HCT116 (cell line): ENCODE data around the gene IL19. TPM values are rescaled to one million over a fixed set of nuclear protein-coding genes. Genes with fewer than 3 reads are reported as not detected.

Experiments used
- ATAC-seq: fragments of 200-7000 bp; cut with Tn5 transposase; 2 replicates; pipeline ENCODE4 v1.9.1; 2020; ENCODE audit warnings: mild to moderate bottlenecking, moderate library complexity
- BruUV-seq: library from RNA; stranded (reverse); fragments of 400-500 nt; replicated peaks from 2 replicates; lab custom pipeline; 2021; lab: Mats Ljungman, UMichigan
- CTCF ChIA-PET: fragments of 300-600 bp; sonication (Branson Sonifier 250); formaldehyde crosslinking; loops from one replicate; lab custom pipeline; 2021; ENCODE audit warnings: antibody characterized with exemption; lab: Charles Lee
- POLR2A ChIA-PET: fragments of 300-600, 350-600 bp; sonication (Branson Sonifier 250); formaldehyde crosslinking; loops from one replicate; lab custom pipeline; 2021; ENCODE audit warnings: antibody characterized with exemption; lab: Charles Lee
- RAD21 ChIA-PET, 2 experiments: fragments of 300-600 bp; sonication (Branson Sonifier 250); formaldehyde crosslinking; loops; one replicate each; lab custom pipeline; 2023; ENCODE audit warnings: low total read pairs in 2 of 2; ENCODE audit not compliant: uncharacterized antibody in 2 of 2, unreplicated experiment in 2 of 2, low non-redundant PET in 1 of 2; lab: Charles Lee
- DNase-seq: peaks from one replicate; pipeline ENCODE4 v3.0.0-alpha.2; 2010; ENCODE audit warnings: low read depth, low spot score
- H2AFZ ChIP-seq: fragments of 200-600 bp; shearing (Covaris generic), sonication (generic); 2 replicates; pipeline ENCODE4 v1.6.1; 2017; ENCODE audit warnings: low read depth, mixed run types, mixed read lengths, antibody characterized with exemption, low read length; ENCODE audit not compliant: poor library complexity, severe bottlenecking
- H3K27ac ChIP-seq: 2 replicates; pipeline ENCODE4 v1.5.1; 2012; ENCODE audit warnings: low read depth, low read length
- H3K27me3 ChIP-seq: fragments of 200-600 bp; sonication (generic); 2 replicates; pipeline ENCODE4 v1.6.1; 2016; ENCODE audit warnings: mixed run types, low read length, mixed read lengths; ENCODE audit not compliant: insufficient read depth
- H3K36me3 ChIP-seq, 2 experiments: fragments of 200-500 bp in 1 of 2; fragments of 200-600 bp in 1 of 2; sonication (Bioruptor generic) in 1 of 2; sonication (generic) in 1 of 2; 2 replicates each; pipeline versions ENCODE4 v1.5.1 to v1.6.1; 2014 to 2016; ENCODE audit warnings: low read length in 2 of 2, inconsistent platforms in 1 of 2, mixed read lengths in 1 of 2, mixed run types in 1 of 2; ENCODE audit not compliant: insufficient read depth in 2 of 2, control insufficient read depth in 1 of 2
- H3K4me1 ChIP-seq, 2 experiments: fragments of 200-600 bp in 1 of 2; sonication (generic) in 1 of 2; 2 replicates each; pipeline versions ENCODE4 v1.5.1 to v1.6.1; 2012 to 2017; ENCODE audit warnings: low read length in 2 of 2, inconsistent platforms in 1 of 2, mild to moderate bottlenecking in 1 of 2, mixed read lengths in 1 of 2, mixed run types in 1 of 2, moderate library complexity in 1 of 2; ENCODE audit not compliant: insufficient read depth in 2 of 2, control insufficient read depth in 1 of 2
- H3K4me2 ChIP-seq: fragments of 200-600 bp; sonication (generic); 2 replicates; pipeline ENCODE4 v1.6.1; 2017; ENCODE audit warnings: mixed run types, low read length, mixed read lengths
- H3K4me3 ChIP-seq, 2 experiments: fragments of 200-600 bp in 1 of 2; sonication (generic) in 1 of 2; replicated peaks in 1 of 2; 2 replicates each; pipeline ENCODE4 v1.5.1; 2011 to 2016; ENCODE audit warnings: low read length in 2 of 2, control low read depth in 1 of 2, low read depth in 1 of 2, mild to moderate bottlenecking in 1 of 2, mixed read lengths in 1 of 2, mixed run types in 1 of 2
- H3K79me2 ChIP-seq: fragments of 200-600 bp; sonication (generic); 2 replicates; pipeline ENCODE4 v1.6.1; 2017; ENCODE audit warnings: mild to moderate bottlenecking, mixed run types, low read length, moderate library complexity, mixed read lengths; ENCODE audit not compliant: insufficient read depth
- H3K9ac ChIP-seq: fragments of 200-600 bp; sonication (generic); 2 replicates; pipeline ENCODE4 v1.6.1; 2016; ENCODE audit warnings: low read length, mixed read lengths
- H3K9me2 ChIP-seq: fragments of 200-600 bp; sonication (generic), shearing (Covaris generic); 2 replicates; pipeline ENCODE4 v1.6.1; 2017; ENCODE audit warnings: mixed run types, mild to moderate bottlenecking, moderate library complexity; ENCODE audit not compliant: insufficient read depth
- H3K9me3 ChIP-seq, 2 experiments: fragments of 200-500 bp in 1 of 2; fragments of 200-600 bp in 1 of 2; sonication (Bioruptor generic) in 1 of 2; sonication (generic) in 1 of 2; 2 replicates each; pipeline ENCODE4 v1.6.1; 2014 to 2017; ENCODE audit warnings: low read length in 2 of 2, mixed read lengths in 2 of 2, inconsistent platforms in 1 of 2, low read depth in 1 of 2, mild to moderate bottlenecking in 1 of 2, mixed run types in 1 of 2, moderate library complexity in 1 of 2; ENCODE audit not compliant: control insufficient read depth in 1 of 2, insufficient read depth in 1 of 2
- H4K20me1 ChIP-seq: fragments of 200-600 bp; sonication (generic), shearing (Covaris generic); 2 replicates; pipeline ENCODE4 v1.6.1; 2017; ENCODE audit warnings: mixed run types, mild to moderate bottlenecking, moderate library complexity; ENCODE audit not compliant: insufficient read depth
- CBX3 ChIP-seq: IDR thresholded peaks from 2 replicates; pipeline ENCODE4 v1.6.1; 2012; ENCODE audit warnings: low read depth
- EZH2 ChIP-seq: fragments of 200-600 bp; sonication (generic); IDR thresholded peaks from 2 replicates; pipeline ENCODE4 v1.6.1; 2017; ENCODE audit warnings: antibody characterized with exemption, mixed run types
- EZH2phosphoT487 ChIP-seq: fragments of 200-600 bp; IDR thresholded peaks from 2 replicates; pipeline ENCODE4 v1.6.1; 2018; ENCODE audit warnings: antibody characterized with exemption, borderline replicate concordance
- POLR2AphosphoS5 ChIP-seq: IDR thresholded peaks from 2 replicates; pipeline ENCODE4 v1.6.1; 2011; ENCODE audit warnings: mild to moderate bottlenecking, low read depth, low read length, moderate library complexity
- SP1 ChIP-seq: IDR thresholded peaks from 2 replicates; pipeline ENCODE4 v1.6.1; 2012; ENCODE audit warnings: low read depth
- TCF7L2 ChIP-seq: IDR thresholded peaks from 2 replicates; pipeline ENCODE4 v1.7.0; 2011; ENCODE audit warnings: borderline replicate concordance, inconsistent platforms; ENCODE audit not compliant: insufficient read depth, insufficient read length; ENCODE audit errors: extremely low read depth
- ZNF274 ChIP-seq: fragments of 200-500 bp; sonication (Bioruptor generic); IDR thresholded peaks from 2 replicates; pipeline ENCODE4 v1.6.1; 2014; ENCODE audit warnings: mild to moderate bottlenecking, low read depth, low read length, inconsistent platforms
- intact Hi-C: fragments of 100-400 bp; cut with micrococcal nuclease; formaldehyde crosslinking; loops from 2 replicates; pipeline ENCODE4 v1.10.0; 2022
- total RNA-seq: library from RNA; stranded (reverse); gene quantifications from one replicate; pipeline ENCODE4 v1.2.1, GENCODE V29; 2021; ENCODE audit not compliant: unreplicated experiment
- TF ChIP-seq, protein P1 (sequence below): IDR thresholded peaks from 2 replicates; pipeline ENCODE4 v1.6.1; 2011; ENCODE audit warnings: mild to moderate bottlenecking, low read length, moderate library complexity; ENCODE audit not compliant: insufficient replicate concordance; ENCODE audit errors: extremely low read depth
- TF ChIP-seq, protein P2 (sequence below): IDR thresholded peaks from 2 replicates; pipeline ENCODE4 v1.6.1; 2012; ENCODE audit warnings: low read depth

Gene IL19
- total RNA-seq, 1 experiment from 2014 or later = not detected

DNA sequence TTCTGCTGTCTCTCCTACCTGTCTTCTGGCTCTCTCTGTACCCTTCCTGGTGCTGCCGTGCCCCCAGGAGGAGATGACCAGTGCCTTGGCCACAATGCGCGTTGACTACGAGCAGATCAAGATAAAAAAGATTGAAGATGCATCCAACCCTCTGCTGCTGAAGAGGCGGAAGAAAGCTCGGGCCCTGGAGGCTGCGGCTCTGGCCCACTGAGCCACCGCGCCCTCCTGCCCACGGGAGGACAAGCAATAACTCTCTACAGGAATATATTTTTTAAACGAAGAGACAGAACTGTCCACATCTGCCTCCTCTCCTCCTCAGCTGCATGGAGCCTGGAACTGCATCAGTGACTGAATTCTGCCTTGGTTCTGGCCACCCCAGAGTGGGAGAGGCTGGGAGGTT lies 38.1 kb upstream of the IL19 start:
- DNase-seq (no peak), ATAC-seq (no peak)
- H3K9ac ChIP-seq = no peak overlapping the region
- H3K4me3 ChIP-seq = no peak overlapping the region
- no peaks in the 10 kb centered on the region for H3K9me2 ChIP-seq
- CTCF ChIA-PET = interaction anchor here (3.3 kb wide), 1 partner anchor 180 kb away, joined by 28 read pairs; no protein-coding TSS in a partner anchor
- no TSS peak for BruUV-seq
- no peak overlapping the region for H2AFZ ChIP-seq
- no peak overlapping the region for H3K27ac ChIP-seq
- no peaks in the 10 kb centered on the region for H3K9me3 ChIP-seq
- no peaks in the 10 kb centered on the region for H4K20me1 ChIP-seq
- TF ChIP-seq TCF7L2 (no peak), SP1 (no peak), CBX3 (no peak), POLR2AphosphoS5 (no peak), EZH2 (no peak), EZH2phosphoT487 (no peak), ZNF274 (no peak)
- TF ChIP-seq, protein P1, sequence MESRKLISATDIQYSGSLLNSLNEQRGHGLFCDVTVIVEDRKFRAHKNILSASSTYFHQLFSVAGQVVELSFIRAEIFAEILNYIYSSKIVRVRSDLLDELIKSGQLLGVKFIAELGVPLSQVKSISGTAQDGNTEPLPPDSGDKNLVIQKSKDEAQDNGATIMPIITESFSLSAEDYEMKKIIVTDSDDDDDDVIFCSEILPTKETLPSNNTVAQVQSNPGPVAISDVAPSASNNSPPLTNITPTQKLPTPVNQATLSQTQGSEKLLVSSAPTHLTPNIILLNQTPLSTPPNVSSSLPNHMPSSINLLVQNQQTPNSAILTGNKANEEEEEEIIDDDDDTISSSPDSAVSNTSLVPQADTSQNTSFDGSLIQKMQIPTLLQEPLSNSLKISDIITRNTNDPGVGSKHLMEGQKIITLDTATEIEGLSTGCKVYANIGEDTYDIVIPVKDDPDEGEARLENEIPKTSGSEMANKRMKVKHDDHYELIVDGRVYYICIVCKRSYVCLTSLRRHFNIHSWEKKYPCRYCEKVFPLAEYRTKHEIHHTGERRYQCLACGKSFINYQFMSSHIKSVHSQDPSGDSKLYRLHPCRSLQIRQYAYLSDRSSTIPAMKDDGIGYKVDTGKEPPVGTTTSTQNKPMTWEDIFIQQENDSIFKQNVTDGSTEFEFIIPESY = no peak
- TF ChIP-seq, protein P2, sequence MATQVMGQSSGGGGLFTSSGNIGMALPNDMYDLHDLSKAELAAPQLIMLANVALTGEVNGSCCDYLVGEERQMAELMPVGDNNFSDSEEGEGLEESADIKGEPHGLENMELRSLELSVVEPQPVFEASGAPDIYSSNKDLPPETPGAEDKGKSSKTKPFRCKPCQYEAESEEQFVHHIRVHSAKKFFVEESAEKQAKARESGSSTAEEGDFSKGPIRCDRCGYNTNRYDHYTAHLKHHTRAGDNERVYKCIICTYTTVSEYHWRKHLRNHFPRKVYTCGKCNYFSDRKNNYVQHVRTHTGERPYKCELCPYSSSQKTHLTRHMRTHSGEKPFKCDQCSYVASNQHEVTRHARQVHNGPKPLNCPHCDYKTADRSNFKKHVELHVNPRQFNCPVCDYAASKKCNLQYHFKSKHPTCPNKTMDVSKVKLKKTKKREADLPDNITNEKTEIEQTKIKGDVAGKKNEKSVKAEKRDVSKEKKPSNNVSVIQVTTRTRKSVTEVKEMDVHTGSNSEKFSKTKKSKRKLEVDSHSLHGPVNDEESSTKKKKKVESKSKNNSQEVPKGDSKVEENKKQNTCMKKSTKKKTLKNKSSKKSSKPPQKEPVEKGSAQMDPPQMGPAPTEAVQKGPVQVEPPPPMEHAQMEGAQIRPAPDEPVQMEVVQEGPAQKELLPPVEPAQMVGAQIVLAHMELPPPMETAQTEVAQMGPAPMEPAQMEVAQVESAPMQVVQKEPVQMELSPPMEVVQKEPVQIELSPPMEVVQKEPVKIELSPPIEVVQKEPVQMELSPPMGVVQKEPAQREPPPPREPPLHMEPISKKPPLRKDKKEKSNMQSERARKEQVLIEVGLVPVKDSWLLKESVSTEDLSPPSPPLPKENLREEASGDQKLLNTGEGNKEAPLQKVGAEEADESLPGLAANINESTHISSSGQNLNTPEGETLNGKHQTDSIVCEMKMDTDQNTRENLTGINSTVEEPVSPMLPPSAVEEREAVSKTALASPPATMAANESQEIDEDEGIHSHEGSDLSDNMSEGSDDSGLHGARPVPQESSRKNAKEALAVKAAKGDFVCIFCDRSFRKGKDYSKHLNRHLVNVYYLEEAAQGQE = no peak
- peaks cover 6% of the 10 kb centered on the region; the same call in 1 of the 2 replicates for H3K79me2 ChIP-seq
- RAD21 ChIA-PET = no interaction called here
- H3K4me2 ChIP-seq = no peak overlapping the region
- POLR2A ChIA-PET = no interaction called here
- H3K4me1 ChIP-seq = no peaks in the 10 kb centered on the region
- peaks cover 2 to 6% of the 10 kb centered on the region in 2 experiments; a peak in 2 of 4 replicates for H3K36me3 ChIP-seq
- H3K27me3 ChIP-seq = no peaks in the 10 kb centered on the region
- intact Hi-C loops = no loop called here
